Measurements from ENCODE around the gene ADH1B. TPM values are rescaled to one million over a fixed set of nuclear protein-coding genes. Genes with fewer than 3 reads are reported as not detected.
"Not testable (repeated sequence)": the region's sequence is repeated elsewhere in the genome, so short reads cannot be mapped to it uniquely, and the experiment has no call there.

ADH1B gene
- total RNA-seq, 1 donor from 2014 or later = not detected

DNA sequence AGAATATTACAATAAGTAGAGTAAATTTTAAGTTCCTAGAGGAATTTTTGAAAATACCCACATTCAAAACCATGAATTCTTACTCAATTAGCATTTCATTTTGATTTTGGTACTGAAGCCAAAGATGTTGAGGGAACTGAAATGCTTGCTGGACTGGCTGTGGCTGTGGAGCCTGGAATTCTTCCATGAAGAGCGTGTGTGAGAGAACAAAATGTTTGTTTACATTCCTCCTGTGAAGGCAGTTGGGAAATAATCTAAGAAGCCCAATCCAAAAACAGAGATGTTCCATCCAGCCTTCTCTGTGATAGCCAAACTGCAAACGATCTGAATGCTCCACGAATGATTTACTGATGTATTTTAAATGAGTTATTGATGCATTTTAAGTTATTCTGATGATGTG, 3.8 kb upstream of the ADH1B start:
- Histone ChIP-seq H3K9ac (ENCODE audit: low read length) (no peak overlapping the region), H3K36me3 (ENCODE audit: insufficient read depth, low read length) (no peaks in the 10 kb centered on the region), H3K27ac (ENCODE audit: low read depth, low read length) (no peak overlapping the region), H3K27me3 (ENCODE audit: insufficient read depth, low read length) (no peaks in the 10 kb centered on the region), H3K79me2 (ENCODE audit: insufficient read depth, low read length) (no peaks in the 10 kb centered on the region), H4K20me1 (ENCODE audit: insufficient read depth, low read length) (no peaks in the 10 kb centered on the region), H3K4me3 (ENCODE audit: insufficient read depth, low read depth, low read length) (no peak overlapping the region), H3K4me2 (ENCODE audit: low read length) (no peak overlapping the region), H2AFZ (ENCODE audit: low read depth, low read length) (no peak overlapping the region), H3K9me3 (ENCODE audit: insufficient read depth, low read depth, low read length) (no peaks in the 10 kb centered on the region), H3K4me1 (ENCODE audit: insufficient read depth, low read length) (no peaks in the 10 kb centered on the region)
- no peaks in the 10 kb centered on the region for H3K9me3 Mint-ChIP-seq (ENCODE audit: unreplicated experiment)
- TF ChIP-seq, protein P1, sequence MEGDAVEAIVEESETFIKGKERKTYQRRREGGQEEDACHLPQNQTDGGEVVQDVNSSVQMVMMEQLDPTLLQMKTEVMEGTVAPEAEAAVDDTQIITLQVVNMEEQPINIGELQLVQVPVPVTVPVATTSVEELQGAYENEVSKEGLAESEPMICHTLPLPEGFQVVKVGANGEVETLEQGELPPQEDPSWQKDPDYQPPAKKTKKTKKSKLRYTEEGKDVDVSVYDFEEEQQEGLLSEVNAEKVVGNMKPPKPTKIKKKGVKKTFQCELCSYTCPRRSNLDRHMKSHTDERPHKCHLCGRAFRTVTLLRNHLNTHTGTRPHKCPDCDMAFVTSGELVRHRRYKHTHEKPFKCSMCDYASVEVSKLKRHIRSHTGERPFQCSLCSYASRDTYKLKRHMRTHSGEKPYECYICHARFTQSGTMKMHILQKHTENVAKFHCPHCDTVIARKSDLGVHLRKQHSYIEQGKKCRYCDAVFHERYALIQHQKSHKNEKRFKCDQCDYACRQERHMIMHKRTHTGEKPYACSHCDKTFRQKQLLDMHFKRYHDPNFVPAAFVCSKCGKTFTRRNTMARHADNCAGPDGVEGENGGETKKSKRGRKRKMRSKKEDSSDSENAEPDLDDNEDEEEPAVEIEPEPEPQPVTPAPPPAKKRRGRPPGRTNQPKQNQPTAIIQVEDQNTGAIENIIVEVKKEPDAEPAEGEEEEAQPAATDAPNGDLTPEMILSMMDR (IDR thresholded peaks at IDR 0.05; ENCODE audit: insufficient read depth, low read depth, low read length) = no peak
- no peaks in the 10 kb centered on the region for H3K27me3 Mint-ChIP-seq (ENCODE audit: low read depth, unreplicated experiment)
- H3K4me3 Mint-ChIP-seq (ENCODE audit: unreplicated experiment) = no peak overlapping the region
- FAIRE-seq (peak; percentile 41), DNase-seq (ENCODE audit: low read depth) (peak; percentile 2)
- no peaks in the 10 kb centered on the region for H3K36me3 Mint-ChIP-seq (ENCODE audit: low read depth, unreplicated experiment)
- no peaks in the 10 kb centered on the region for H3K4me1 Mint-ChIP-seq (ENCODE audit: low read depth, unreplicated experiment)
- H3K27ac Mint-ChIP-seq (ENCODE audit: unreplicated experiment) = no peak overlapping the region

DNA sequence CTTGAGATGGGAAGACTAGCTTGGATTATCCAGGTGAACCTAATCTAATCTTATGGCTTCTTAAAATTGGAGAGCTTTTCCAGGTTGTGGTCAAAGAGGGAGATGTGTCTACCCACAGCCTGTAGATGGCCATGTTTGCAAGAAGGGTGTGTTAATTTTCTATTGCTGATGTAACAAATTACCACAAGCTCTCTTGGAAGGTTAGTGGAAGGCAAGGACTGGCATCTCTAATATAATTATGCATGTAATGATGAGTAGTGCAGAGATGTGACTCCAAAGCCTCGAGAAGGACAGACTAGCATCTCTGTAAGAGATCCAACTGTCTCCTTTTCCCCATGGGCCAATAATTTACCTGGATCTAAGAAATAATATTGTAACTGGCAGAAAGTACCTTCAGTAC, 3.2 kb upstream of the ADH1B start:
- Histone ChIP-seq H2AFZ (ENCODE audit: low read depth, low read length) (no peak overlapping the region), H3K79me2 (ENCODE audit: insufficient read depth, low read length) (no peaks in the 10 kb centered on the region), H3K4me1 (ENCODE audit: insufficient read depth, low read length) (no peaks in the 10 kb centered on the region), H3K9ac (ENCODE audit: low read length) (no peak overlapping the region), H4K20me1 (ENCODE audit: insufficient read depth, low read length) (no peaks in the 10 kb centered on the region), H3K4me2 (ENCODE audit: low read length) (no peak overlapping the region), H3K27ac (ENCODE audit: low read depth, low read length) (no peak overlapping the region), H3K4me3 (ENCODE audit: insufficient read depth, low read depth, low read length) (no peak overlapping the region), H3K9me3 (ENCODE audit: insufficient read depth, low read depth, low read length) (no peaks in the 10 kb centered on the region), H3K27me3 (ENCODE audit: insufficient read depth, low read length) (no peaks in the 10 kb centered on the region), H3K36me3 (ENCODE audit: insufficient read depth, low read length) (no peaks in the 10 kb centered on the region)
- TF ChIP-seq, protein P1 (IDR thresholded peaks at IDR 0.05; ENCODE audit: insufficient read depth, low read depth, low read length) = no peak
- no peak for TF ChIP-seq EZH2 (IDR thresholded peaks at IDR 0.05; ENCODE audit: insufficient read depth, low read length)
- no peaks in the 10 kb centered on the region for H3K9me3 Mint-ChIP-seq (ENCODE audit: unreplicated experiment)
- DNase-seq (ENCODE audit: low read depth) = no peak
- no peak overlapping the region for H3K4me3 Mint-ChIP-seq (ENCODE audit: unreplicated experiment)
- H3K27me3 Mint-ChIP-seq (ENCODE audit: low read depth, unreplicated experiment) = no peaks in the 10 kb centered on the region
- no peaks in the 10 kb centered on the region for H3K36me3 Mint-ChIP-seq (ENCODE audit: low read depth, unreplicated experiment)
- no peak overlapping the region for H3K27ac Mint-ChIP-seq (ENCODE audit: unreplicated experiment)
- H3K4me1 Mint-ChIP-seq (ENCODE audit: low read depth, unreplicated experiment) = no peaks in the 10 kb centered on the region
- no peak for FAIRE-seq

DNA sequence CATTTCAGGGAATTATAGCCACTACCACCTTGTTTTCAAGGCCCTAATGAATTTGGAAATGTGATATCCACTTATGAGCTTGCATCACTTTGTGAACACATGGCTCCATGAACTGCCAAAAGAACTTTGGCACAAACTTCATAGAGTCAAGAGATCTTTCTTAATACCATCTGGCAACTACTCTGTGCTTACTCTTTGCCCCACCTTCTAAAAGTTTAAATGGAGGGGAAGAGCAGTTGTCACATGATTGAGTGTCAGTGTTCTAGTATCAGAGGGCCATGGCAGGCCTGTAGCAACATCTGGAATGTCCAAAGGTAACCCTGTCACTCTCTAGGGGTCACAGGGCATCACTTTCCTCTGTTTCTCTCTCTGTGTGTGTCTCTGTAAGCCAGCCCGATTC, 2.6 kb upstream of the ADH1B start:
- no peak for DNase-seq (ENCODE audit: low read depth)
- Mint-ChIP-seq H3K27ac (ENCODE audit: unreplicated experiment) (no peak overlapping the region), H3K4me1 (ENCODE audit: low read depth, unreplicated experiment) (no peaks in the 10 kb centered on the region), H3K27me3 (ENCODE audit: low read depth, unreplicated experiment) (no peaks in the 10 kb centered on the region), H3K4me3 (ENCODE audit: unreplicated experiment) (no peak overlapping the region), H3K9me3 (ENCODE audit: unreplicated experiment) (no peaks in the 10 kb centered on the region), H3K36me3 (ENCODE audit: low read depth, unreplicated experiment) (no peaks in the 10 kb centered on the region)
- H3K4me2 ChIP-seq (ENCODE audit: low read length) = no peak overlapping the region
- H3K27me3 ChIP-seq (ENCODE audit: insufficient read depth, low read length) = no peaks in the 10 kb centered on the region
- no peaks in the 10 kb centered on the region for H4K20me1 ChIP-seq (ENCODE audit: insufficient read depth, low read length)
- no peak overlapping the region for H3K4me3 ChIP-seq (ENCODE audit: insufficient read depth, low read depth, low read length)
- TF ChIP-seq, protein P1 (IDR thresholded peaks at IDR 0.05; ENCODE audit: insufficient read depth, low read depth, low read length) = no peak
- TF ChIP-seq EZH2 (IDR thresholded peaks at IDR 0.05; ENCODE audit: insufficient read depth, low read length) = no peak
- no peak for FAIRE-seq
- H3K4me1 ChIP-seq (ENCODE audit: insufficient read depth, low read length) = no peaks in the 10 kb centered on the region
- H3K36me3 ChIP-seq (ENCODE audit: insufficient read depth, low read length) = no peaks in the 10 kb centered on the region
- no peaks in the 10 kb centered on the region for H3K79me2 ChIP-seq (ENCODE audit: insufficient read depth, low read length)
- no peak overlapping the region for H3K27ac ChIP-seq (ENCODE audit: low read depth, low read length)
- H3K9ac ChIP-seq (ENCODE audit: low read length) = no peak overlapping the region
- H2AFZ ChIP-seq (ENCODE audit: low read depth, low read length) = no peak overlapping the region
- no peaks in the 10 kb centered on the region for H3K9me3 ChIP-seq (ENCODE audit: insufficient read depth, low read depth, low read length)

DNA sequence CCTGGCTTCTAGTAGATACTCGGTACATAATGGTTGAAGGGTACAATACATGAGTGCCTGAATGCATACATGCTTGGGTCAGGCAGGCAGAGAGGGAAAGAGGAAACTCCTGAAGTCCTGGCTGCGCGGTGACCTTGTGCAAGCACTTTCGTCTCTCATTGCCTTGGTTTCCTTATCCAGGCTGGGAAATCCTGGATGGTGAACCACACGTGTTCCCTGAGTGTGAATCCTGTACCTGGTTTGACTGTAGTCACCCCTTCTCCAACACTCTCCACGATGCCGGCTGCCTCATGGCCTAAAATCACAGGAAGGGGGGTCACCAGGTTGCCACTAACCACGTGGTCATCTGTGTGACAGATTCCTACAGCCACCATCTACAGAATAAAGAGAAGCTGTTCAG, 3.4 kb downstream of the ADH1B start:
- not testable (repeated sequence) for H3K4me2 ChIP-seq (ENCODE audit: low read length); H3K27ac ChIP-seq (ENCODE audit: low read depth, low read length); H2AFZ ChIP-seq (ENCODE audit: low read depth, low read length); H3K4me3 ChIP-seq (ENCODE audit: insufficient read depth, low read depth, low read length); H3K36me3 ChIP-seq (ENCODE audit: insufficient read depth, low read length); H3K9me3 ChIP-seq (ENCODE audit: insufficient read depth, low read depth, low read length); H3K4me1 ChIP-seq (ENCODE audit: insufficient read depth, low read length); H3K27me3 ChIP-seq (ENCODE audit: insufficient read depth, low read length); H3K36me3 Mint-ChIP-seq (ENCODE audit: low read depth, unreplicated experiment); DNase-seq (ENCODE audit: low read depth); H3K9me3 Mint-ChIP-seq (ENCODE audit: unreplicated experiment); H3K79me2 ChIP-seq (ENCODE audit: insufficient read depth, low read length); H3K4me3 Mint-ChIP-seq (ENCODE audit: unreplicated experiment); H3K27me3 Mint-ChIP-seq (ENCODE audit: low read depth, unreplicated experiment); H3K4me1 Mint-ChIP-seq (ENCODE audit: low read depth, unreplicated experiment); H3K27ac Mint-ChIP-seq (ENCODE audit: unreplicated experiment); FAIRE-seq; H3K9ac ChIP-seq (ENCODE audit: low read length); H4K20me1 ChIP-seq (ENCODE audit: insufficient read depth, low read length)

All from astrocyte (in vitro differentiated cells and primary cell).